ENCODE data around the gene SAP25.

Gene SAP25

DNA sequence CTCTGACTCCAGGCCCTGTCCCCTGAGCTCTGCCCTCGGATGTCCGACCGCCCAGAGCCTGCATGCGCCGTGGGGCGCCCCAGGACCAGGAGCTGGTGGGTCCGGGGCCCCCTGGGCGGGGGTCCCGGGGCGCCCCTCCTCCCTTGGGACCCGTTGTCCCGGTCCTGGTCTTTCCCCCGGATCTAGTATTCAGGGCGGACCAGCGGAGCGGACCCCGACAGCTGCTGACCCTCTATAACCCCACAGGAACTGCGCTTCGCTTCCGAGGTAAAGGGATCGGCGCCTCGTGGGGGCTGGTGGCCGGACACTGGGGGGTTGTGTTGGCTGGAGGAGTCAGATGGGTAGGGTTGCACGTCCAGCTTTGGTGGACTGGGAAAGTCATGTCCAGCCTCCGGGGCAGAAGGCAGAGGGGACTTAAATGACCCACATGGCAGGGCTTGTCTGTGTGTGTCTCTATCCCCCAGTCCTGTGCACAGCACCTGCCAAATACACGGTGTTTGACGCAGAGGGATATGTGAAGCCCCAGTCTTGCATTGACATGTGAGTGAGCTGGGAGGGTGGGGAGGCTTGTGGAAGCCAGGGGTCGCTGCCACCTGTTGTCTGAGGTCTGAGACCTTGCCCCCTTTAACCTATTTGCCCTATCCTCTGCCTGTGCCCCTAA lies 39.2 kb upstream of the SAP25 start:
- peak; percentile 1 for TF ChIP-seq CTCF (IDR thresholded peaks at IDR 0.05; ENCODE audit: insufficient read depth, low read depth, low read length, missing control alignments)
- peak overlapping the region; percentile 77 for H3K4me3 ChIP-seq (ENCODE audit: low read length)
- peak; percentile 27 for DNase-seq (ENCODE audit: low read depth)

DNA sequence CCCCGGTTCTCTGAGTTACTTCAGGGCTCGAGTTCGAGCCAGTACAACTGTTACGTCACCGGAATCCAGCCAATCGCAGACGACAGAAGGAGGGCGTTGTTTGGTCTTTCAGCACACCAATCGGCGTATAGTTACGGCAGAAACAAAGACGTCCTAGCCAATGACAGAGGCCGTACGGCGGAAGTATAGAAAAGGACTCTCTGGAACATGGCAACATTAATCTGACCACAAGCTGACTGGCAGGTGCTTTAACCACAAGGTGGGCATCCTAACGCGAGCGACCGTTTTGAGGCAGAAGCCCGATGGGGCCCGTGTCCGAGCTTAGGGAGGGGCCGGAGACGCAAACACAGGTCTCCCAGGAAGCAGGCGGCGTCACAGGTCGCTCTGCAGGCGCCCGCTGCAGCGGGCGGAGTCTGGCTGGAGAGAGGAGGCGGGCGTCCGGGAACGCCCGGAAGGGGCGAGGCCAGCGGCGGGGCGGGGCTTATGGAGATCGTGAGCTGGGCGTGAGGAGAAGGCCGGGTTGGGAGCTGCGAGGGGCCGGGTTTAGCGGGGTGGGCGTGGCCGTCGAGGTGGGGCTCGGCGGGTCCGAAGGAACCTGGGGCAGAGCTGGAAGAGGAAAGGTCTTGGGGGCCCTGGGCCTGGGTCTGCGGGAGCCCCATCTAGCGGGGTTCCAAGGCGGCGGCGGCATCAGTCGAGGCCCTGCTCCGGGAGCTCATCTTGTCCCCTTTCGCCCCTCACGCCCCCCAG lies 38.5 kb upstream of the SAP25 start, which contains the start of gene MOSPD3:
Gene MOSPD3, plus strand, starts transcription at position 558 of the 747 bp plus-strand sequence. CDS start 252 bp downstream, outside the sequence.
- DNase-seq (ENCODE audit: low read depth), result peak; percentile 100
- TF ChIP-seq CTCF (IDR thresholded peaks at IDR 0.05; ENCODE audit: insufficient read depth, low read depth, low read length, missing control alignments), result no peak
- H3K4me3 ChIP-seq (ENCODE audit: low read length), result peak within 1 kb of the TSS; percentile 77

- TF ChIP-seq CTCF (IDR thresholded peaks at IDR 0.05; ENCODE audit: insufficient read depth, low read depth, low read length, missing control alignments), result no peak
- H3K4me3 ChIP-seq (ENCODE audit: low read length), result no peak overlapping the region
- DNase-seq (ENCODE audit: low read depth), result no peak
Measured at GRCh38 chr7:100609958-100610357, 36.3 kb upstream of the SAP25 start.

GRCh38 chr7:100607111-100607510 lies 33.4 kb upstream of the SAP25 start:
- no peak overlapping the region for H3K4me3 ChIP-seq (ENCODE audit: low read length)
- no peak for DNase-seq (ENCODE audit: low read depth)
- TF ChIP-seq CTCF (IDR thresholded peaks at IDR 0.05; ENCODE audit: insufficient read depth, low read depth, low read length, missing control alignments), result no peak

DNA sequence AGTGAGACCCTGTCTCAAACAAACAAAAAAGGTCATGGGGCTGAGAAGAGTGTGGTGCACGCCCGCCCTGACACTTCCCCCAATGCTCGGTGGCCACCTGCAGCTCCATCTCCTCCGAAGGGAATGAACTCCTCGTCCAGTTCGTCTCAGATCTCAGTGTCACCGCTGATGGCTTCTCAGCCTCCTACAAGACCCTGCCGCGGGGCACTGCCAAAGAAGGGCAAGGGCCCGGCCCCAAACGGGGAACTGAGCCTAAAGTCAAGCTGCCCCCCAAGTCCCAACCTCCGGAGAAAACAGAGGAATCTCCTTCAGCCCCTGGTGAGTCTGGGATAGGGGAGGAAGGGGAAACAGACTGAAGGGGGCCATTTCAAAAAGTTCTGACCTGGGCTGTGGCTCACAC lies 32.6 kb upstream of the SAP25 start:
- DNase-seq (ENCODE audit: low read depth), result no peak
- TF ChIP-seq CTCF (IDR thresholded peaks at IDR 0.05; ENCODE audit: insufficient read depth, low read depth, low read length, missing control alignments), result no peak
- no peak overlapping the region for H3K4me3 ChIP-seq (ENCODE audit: low read length)

- peak overlapping the region; percentile 58 for H3K4me3 ChIP-seq (ENCODE audit: low read length)
- no peak for DNase-seq (ENCODE audit: low read depth)
- no peak for TF ChIP-seq CTCF (IDR thresholded peaks at IDR 0.05; ENCODE audit: insufficient read depth, low read depth, low read length, missing control alignments)
Measured at GRCh38 chr7:100604976-100605911, 31.5 kb upstream of the SAP25 start.
